Hematopoietic multipotent progenitor cell (in vitro differentiated cells): ENCODE measurements around the gene PPARGC1A. TPM values are rescaled to one million over a fixed set of nuclear protein-coding genes. Genes with fewer than 3 reads are reported as not detected.

Source experiments
- DNase-seq, 3 donors: peaks; one replicate each; pipeline ENCODE4 v3.0.0-alpha.2; 2011 to 2015; ENCODE audit warnings: low read depth in 2 of 3, low spot score in 2 of 3
- total RNA-seq: library from RNA; depleted of rRNA; stranded (reverse); fragments of >200 nt; gene quantifications from one replicate; pipeline ENCODE4 v1.2.3, GENCODE V29; 2012

PPARGC1A gene
- total RNA-seq, 1 donor, result not detected

- DNase-seq, result no peak
Measured at GRCh38 chr4:23788027-23788426, 101.8 kb downstream of the PPARGC1A start.

- no peak for DNase-seq
Measured at GRCh38 chr4:23782778-23783437, 106.9 kb downstream of the PPARGC1A start.

GRCh38 chr4:23779839-23780238 lies 110.0 kb downstream of the PPARGC1A start:
- no peak for DNase-seq

- DNase-seq, result no peak
Measured at GRCh38 chr4:23779422-23779821, 110.4 kb downstream of the PPARGC1A start.

GRCh38 chr4:23775694-23776093 lies 114.2 kb downstream of the PPARGC1A start:
- DNase-seq, result no peak

GRCh38 chr4:23774909-23775308 lies 114.9 kb downstream of the PPARGC1A start:
- DNase-seq, result no peak

GRCh38 chr4:23773884-23774636 lies 115.8 kb downstream of the PPARGC1A start:
- no peak for DNase-seq

GRCh38 chr4:23770011-23770410 lies 119.8 kb downstream of the PPARGC1A start:
- DNase-seq, result no peak

- no peak for DNase-seq
Measured at GRCh38 chr4:23769406-23769805, 120.4 kb downstream of the PPARGC1A start.

GRCh38 chr4:23768541-23768940 lies 121.3 kb downstream of the PPARGC1A start:
- no peak for DNase-seq

- no peak for DNase-seq
Measured at GRCh38 chr4:23766344-23766743, 123.5 kb downstream of the PPARGC1A start.

- no peak for DNase-seq
Measured at GRCh38 chr4:23763559-23763958, 126.3 kb downstream of the PPARGC1A start.

GRCh38 chr4:23762551-23762950 lies 127.3 kb downstream of the PPARGC1A start:
- no peak for DNase-seq

- DNase-seq, result no peak
Measured at GRCh38 chr4:23759066-23759465, 130.8 kb downstream of the PPARGC1A start.

- DNase-seq, result no peak
Measured at GRCh38 chr4:23754688-23755087, 135.2 kb downstream of the PPARGC1A start.

GRCh38 chr4:23750125-23750524 lies 139.7 kb downstream of the PPARGC1A start:
- DNase-seq, result no peak

GRCh38 chr4:23747281-23747735 lies 142.5 kb downstream of the PPARGC1A start:
- no peak for DNase-seq

GRCh38 chr4:23746672-23747071 lies 143.2 kb downstream of the PPARGC1A start:
- DNase-seq, result no peak

GRCh38 chr4:23746027-23746426 lies 143.8 kb downstream of the PPARGC1A start:
- DNase-seq, result no peak

GRCh38 chr4:23745377-23745776 lies 144.5 kb downstream of the PPARGC1A start:
- no peak for DNase-seq
